D341Med (cell line): Measurements from ENCODE around the gene CEP164.
"Not testable (repeated sequence)": the region's sequence is repeated elsewhere in the genome, so short reads cannot be mapped to it uniquely, and the experiment has no call there.

Experiments
- DNase-seq: peaks from one replicate; pipeline ENCODE4 v3.0.0; 2012; ENCODE audit warnings: low spot score

The CEP164 gene

DNA sequence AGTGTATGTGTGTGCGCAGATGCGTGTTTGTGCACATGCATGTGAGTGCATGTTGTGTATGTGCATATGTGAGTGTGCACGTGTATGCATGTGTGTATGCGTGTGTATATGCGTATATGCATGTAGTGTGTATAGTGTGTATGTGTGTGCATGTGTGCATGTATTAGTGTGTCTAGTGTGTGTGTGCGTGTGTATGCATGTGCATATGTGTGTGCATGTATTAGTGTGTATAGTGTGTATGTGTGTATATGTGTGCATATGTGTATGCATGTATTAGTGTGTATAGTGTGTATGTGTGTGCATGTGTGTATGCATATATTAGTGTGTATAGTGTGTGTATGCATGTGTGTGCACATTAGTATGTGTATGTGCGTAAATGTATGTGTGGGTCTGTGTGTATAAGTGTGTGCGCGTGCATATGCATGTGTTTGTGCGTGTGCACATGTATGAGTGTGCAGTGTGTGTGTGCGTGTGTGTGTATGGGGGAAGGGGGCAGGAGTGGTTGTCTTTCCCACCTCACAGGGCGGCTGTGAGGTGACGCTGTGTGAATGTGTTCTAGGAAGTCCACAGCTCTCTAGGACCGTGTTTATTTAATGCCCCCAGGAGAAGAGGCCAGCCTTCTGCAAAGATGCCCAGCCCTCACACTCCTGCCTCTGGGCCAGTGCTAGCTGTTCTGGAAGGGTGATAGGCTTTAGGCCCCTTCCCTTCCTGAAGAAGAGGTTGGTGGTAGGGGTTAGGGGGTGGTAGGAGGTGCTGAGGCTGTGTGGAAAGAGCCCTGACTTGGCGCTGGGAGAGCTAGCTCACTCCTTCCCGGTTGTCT lies 114.6 kb downstream of the CEP164 start:
- no peak for DNase-seq

DNA sequence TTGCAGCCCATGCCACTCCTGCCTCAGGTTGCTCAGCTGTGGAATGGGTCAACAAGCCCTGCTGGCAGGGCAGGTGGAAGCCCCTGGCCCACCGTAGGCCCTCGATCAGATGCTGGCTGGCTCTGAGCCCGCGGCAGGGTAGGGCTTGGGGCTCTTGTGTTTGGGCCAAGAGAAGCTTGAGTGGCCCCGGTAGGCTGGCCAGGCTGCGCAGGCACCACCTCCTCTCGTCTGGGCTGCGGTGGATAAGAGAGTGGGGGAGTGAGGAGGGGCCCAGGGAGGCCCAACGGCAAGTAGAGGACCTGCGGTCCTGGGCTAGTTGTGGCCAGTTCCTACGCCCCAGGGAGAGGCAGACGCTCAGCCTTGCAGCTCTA lies 115.2 kb downstream of the CEP164 start:
- no peak for DNase-seq

DNA sequence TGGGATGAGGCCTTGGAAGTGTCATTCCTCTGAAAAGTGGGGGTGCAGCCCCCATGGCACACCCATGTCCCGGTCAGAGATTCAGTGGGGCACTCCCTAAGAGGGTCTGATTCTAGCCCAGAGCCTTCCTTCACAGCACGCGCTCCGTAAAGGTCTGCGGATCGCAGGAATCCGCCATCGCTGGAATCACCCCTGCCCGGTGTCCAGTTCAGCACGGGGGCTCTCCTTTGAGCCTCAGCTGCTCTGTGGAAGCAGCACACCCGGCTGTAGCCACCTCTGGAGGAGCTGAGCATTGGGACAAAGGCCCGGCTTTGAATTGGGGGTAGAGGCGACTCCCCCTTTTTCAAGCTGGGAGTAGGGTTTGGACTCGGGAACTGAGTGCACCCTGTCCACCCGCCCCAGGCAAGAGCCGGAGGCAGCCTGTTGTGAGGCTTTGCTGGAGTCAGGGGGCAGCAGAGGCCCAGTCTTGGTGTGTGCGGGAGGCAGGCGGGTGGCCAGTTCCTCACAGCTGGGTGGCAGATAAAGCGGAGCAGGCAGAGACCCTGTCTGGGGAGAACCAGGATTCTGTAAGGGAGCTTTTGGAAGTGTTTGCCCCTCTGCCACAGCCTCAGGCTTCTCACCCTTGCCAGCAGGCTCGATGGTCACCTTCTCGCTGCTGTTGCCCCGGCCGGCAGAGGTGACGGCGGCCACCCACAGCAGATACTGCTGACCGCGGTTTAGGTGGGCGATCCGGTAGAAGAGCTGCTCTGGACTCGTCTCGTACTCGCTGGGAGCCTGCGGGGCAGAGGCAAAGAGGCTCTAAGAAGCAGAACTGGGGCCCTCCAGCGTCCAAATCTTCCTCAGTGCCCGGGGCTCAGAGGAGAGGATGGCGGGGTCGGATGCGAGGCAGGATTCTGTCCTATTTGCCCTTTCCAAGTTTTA lies 115.9 kb downstream of the CEP164 start:
- peak; percentile 86 for DNase-seq

DNA sequence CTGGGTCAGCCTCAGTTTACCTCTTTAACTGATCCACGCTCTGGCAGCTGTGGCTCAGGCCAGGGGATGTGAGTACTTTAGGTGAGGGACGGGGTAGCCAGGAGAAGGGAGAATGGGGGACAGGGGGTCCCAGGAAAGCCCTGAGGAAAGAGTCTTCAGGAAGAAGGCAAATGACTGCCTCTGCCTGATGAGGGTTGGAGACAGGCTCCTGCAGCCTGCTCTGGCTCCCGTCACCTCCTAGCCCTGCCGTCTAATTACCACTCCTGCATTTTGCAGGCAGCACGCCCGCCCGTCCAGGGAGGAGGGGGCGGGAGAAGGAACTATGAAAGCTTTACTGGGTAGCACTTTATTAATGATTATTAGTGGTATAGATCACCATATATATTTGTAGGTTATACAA lies 116.6 kb downstream of the CEP164 start:
- DNase-seq, result peak; percentile 63

- DNase-seq, result peak; percentile 50
These were observed 117.3 kb downstream of the CEP164 start for GRCh38 chr11:117444711-117445658.

- no peak for DNase-seq
These were observed 121.5 kb downstream of the CEP164 start for GRCh38 chr11:117449111-117449693.

DNA sequence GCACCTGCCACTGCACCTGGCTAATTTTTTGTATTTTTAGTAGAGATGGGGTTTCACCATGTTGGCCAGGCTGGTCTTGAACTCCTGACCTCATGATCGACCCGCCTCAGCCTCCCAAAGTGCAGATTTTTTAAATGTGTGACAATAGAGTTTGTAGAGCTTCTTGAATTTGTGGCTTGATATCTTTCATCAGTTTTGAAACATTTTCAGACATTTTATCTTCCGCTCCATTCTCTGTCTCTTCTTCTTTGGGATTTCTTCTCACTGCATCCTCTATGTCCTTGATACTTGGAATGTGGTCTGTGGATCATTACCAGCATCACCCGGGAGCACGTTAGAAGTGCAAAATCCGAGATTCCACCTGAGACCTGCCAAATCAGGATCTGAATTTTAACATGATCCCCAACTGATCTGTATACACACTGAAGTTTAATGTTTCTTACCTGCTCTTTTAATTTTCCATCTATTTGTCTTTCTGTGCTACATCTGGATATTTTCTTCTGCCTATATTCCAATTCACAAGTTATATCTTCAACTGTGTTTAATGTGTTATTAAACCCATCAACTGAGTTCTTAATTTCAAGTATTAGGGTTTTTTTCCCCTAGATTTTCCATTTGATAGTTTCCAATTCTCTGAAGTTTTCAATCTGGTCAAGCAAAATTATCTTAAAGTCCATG lies 126.4 kb downstream of the CEP164 start:
- no peak for DNase-seq

DNA sequence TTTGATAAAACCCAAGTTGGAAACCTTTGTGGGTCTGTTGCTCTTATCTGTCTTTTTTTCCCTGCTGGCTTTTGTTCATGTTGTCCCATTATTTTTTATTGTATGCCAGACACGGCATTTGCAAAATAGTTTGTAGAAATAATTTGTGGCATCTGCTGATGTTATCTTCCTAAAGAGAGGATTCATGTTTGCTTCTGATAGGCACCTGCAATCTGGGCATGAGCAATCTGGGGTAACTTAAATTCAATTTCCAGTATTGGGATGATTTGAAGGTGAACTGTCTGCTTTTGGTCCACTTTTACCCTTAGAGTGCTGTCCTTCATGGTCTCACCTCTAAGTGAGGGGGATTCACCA lies 126.9 kb downstream of the CEP164 start:
- no peak for DNase-seq

DNA sequence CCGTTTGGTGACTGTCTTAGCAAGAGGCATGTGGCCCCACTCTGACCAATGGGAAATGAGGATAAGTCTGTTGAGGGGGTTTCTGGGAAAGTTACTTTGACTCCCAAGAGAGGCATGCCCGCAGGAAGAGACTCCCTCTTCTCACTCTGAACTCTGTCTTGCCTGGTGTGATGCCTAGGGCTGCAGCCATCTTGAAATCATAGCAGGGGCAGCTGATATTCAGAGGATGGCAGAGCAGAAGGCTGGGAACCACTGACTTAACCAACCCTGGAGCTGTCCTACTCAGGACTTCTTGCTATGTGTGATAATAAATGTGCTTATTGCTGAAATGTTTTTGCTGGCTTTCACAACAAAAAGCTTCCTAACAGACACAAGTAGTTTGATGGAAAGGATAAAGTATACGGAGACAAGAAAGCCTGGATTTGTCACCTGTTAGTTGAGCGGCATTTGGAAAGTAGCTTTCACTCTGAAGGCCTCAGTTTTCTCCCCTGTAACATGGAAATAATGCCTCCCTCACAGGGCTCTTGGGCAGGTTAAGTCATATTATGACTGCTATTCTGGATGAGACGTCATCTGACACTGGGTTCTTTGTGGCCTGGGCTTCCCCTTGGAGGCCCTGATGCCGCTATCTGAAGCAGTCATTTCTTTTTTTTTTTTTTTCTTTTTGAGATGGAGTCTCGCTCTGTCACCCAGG lies 128.5 kb downstream of the CEP164 start:
- no peak for DNase-seq

DNA sequence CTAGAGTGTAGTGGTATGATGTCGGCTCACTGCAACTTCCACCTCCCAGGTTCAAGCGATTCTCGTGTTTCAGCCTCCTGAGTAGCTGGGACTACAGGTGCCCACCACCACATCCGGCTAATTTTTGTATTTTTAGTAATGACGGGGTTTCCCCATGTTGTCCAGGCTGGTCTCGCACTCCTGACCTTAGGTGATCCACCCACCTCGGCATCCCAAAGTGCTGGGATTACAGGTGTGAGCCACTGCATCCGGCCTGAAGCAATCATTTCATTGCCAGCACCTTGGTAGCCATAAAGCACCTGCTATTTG lies 129.0 kb downstream of the CEP164 start:
- not testable (repeated sequence) for DNase-seq

DNA sequence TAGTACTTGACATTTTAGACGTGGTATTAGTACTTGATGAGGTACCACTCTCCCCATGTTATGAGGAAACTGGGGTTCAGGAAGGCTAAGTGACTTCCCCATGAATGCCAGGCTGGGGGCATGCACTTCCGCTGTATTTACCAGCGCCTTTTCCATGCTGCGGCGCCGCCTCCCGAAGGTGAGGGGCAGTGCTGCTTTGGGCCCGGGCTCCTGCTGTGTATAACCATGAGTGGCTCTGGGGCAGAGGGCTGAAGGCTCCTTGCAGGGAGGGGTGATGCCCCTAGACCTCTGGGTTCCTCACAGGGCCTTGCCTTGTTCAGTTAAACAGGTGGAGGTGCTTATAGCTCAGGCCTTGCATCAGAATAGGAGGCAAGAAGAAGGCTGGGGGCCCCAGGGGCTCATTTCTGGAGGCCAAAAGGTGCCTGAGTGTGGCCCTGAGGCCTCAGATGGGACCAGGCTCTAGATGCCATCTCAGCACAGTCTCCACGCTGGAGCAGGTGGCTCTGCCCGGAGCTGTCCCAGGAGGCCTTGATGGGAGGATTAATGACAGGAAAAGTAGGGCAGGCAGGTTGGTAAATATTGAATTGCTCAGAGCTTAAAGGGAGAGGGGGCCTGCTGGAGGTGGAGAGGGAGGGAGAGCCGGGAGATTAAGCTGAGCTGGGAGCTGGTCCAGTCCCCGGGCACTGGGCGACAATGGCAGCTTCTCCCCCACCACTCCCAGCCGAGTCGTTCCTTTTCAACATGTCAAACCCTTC lies 129.6 kb downstream of the CEP164 start:
- peak; percentile 89 for DNase-seq

GRCh38 chr11:117457835-117458234 lies 130.2 kb downstream of the CEP164 start:
- DNase-seq, result peak; percentile 77

GRCh38 chr11:117458275-117459122 lies 130.8 kb downstream of the CEP164 start:
- DNase-seq, result no peak

- DNase-seq, result no peak
These were observed 131.7 kb downstream of the CEP164 start for GRCh38 chr11:117459123-117459978.

- no peak for DNase-seq
These were observed 132.3 kb downstream of the CEP164 start for GRCh38 chr11:117459979-117460300.

- DNase-seq, result no peak
These were observed 133.9 kb downstream of the CEP164 start for GRCh38 chr11:117461396-117462182.

DNA sequence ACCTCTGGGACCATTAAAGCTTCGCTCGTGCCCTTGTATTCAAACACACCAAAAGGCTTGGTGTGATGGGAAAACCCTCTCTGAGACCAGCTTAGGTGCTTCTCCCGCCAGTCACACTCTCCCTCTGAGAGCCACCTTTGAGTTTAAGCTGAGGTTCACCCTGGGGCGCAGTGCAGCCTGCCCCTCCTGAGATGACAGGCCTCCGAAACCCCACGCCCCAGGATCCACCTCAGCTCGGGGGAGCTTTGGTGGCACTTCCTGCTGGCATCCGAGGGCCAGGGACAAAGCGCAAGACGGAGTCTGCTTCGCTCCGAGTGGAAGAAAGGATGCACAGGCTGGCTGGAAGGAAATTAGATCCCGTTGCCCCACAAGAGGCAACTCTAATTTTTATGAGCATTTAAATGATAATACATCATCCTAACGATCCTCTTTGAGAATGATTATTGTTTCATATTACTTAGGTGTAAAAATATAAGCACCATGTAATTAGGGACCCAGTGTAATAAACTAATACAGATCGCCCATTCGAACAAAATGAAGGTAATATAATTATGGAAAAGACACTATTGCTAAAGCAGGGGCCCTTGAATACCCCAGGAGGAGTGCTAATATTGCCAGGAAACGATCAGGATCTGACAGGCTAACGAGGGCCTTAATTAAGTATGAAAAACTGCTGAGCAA lies 134.7 kb downstream of the CEP164 start:
- DNase-seq, result no peak
